IMR-90 (cell line): ENCODE measurements around the gene NKAIN4. TPM values are rescaled to one million over a fixed set of nuclear protein-coding genes. Genes with fewer than 3 reads are reported as not detected.

Experiments
- ATAC-seq: fragments of 200-7000 bp; cut with Tn5 transposase; 2 replicates; pipeline ENCODE4 v1.9.1; 2020; ENCODE audit warnings: low read depth, mild to moderate bottlenecking, moderate library complexity
- BruUV-seq: library from RNA; stranded (reverse); fragments of 400-500 nt; replicated peaks from 2 replicates; lab custom pipeline; 2021; lab: Mats Ljungman, UMichigan
- CTCF ChIA-PET: fragments of 300-600 bp; formaldehyde crosslinking; extraction: SDS; loops from one replicate; lab custom pipeline; 2021; ENCODE audit warnings: antibody characterized with exemption; lab: Yijun Ruan, JAX
- POLR2A ChIA-PET: fragments of 300-600 bp; sonication (Branson Sonifier 250); formaldehyde crosslinking; loops from one replicate; lab custom pipeline; 2022; ENCODE audit warnings: antibody characterized with exemption; ENCODE audit not compliant: unreplicated experiment; lab: Charles Lee
- DNase-seq: peaks from one replicate; pipeline ENCODE4 v3.0.0; 2013
- H2AFZ ChIP-seq: replicated peaks from 2 replicates; pipeline ENCODE3; 2013; ENCODE audit warnings: low read length, mild to moderate bottlenecking; ENCODE audit not compliant: poor library complexity
- H2AK5ac ChIP-seq: 2 replicates; pipeline ENCODE4 v1.6.1; 2013; ENCODE audit warnings: low read depth, low read length, inconsistent platforms
- H2AK9ac ChIP-seq: replicated peaks from 2 replicates; pipeline ENCODE3; 2013; ENCODE audit warnings: mild to moderate bottlenecking, low read depth, low read length, moderate library complexity; ENCODE audit not compliant: poor library complexity
- H2BK120ac ChIP-seq: 2 replicates; pipeline ENCODE4 v1.6.1; 2013; ENCODE audit warnings: low read depth, low read length, inconsistent platforms
- H2BK15ac ChIP-seq: 3 replicates; pipeline ENCODE4 v1.6.1; 2013; ENCODE audit warnings: low read depth, low read length, inconsistent platforms
- H2BK20ac ChIP-seq: 2 replicates; pipeline ENCODE4 v1.6.1; 2013; ENCODE audit warnings: low read depth, mild to moderate bottlenecking, inconsistent platforms, low read length, moderate library complexity
- H2BK5ac ChIP-seq: 2 replicates; pipeline ENCODE4 v1.6.1; 2013; ENCODE audit warnings: mild to moderate bottlenecking, low read depth, low read length, inconsistent platforms; ENCODE audit not compliant: poor library complexity, severe bottlenecking
- H3K14ac ChIP-seq: replicated peaks from 2 replicates; pipeline ENCODE4 v1.6.1; 2013; ENCODE audit warnings: low read depth, low read length, inconsistent platforms
- H3K18ac ChIP-seq: 2 replicates; pipeline ENCODE4 v1.6.1; 2013; ENCODE audit warnings: low read depth, low read length, control low read depth
- H3K23ac ChIP-seq: 2 replicates; pipeline ENCODE4 v1.6.1; 2013; ENCODE audit warnings: low read depth, low read length, inconsistent platforms
- H3K27ac ChIP-seq: 2 replicates; pipeline ENCODE4 v1.5.1; 2013; ENCODE audit warnings: mild to moderate bottlenecking, control low read depth, low read length; ENCODE audit not compliant: insufficient read depth
- H3K27me3 ChIP-seq: 2 replicates; pipeline ENCODE4 v1.6.1; 2013; ENCODE audit warnings: low read length; ENCODE audit not compliant: control insufficient read depth, insufficient read depth
- H3K36me3 ChIP-seq: 2 replicates; pipeline ENCODE4 v1.6.1; 2013; ENCODE audit warnings: low read length, mixed read lengths; ENCODE audit not compliant: control insufficient read depth, insufficient read depth
- H3K4ac ChIP-seq: 2 replicates; pipeline ENCODE4 v1.6.1; 2013; ENCODE audit warnings: low read depth, low read length, inconsistent platforms
- H3K4me1 ChIP-seq: 2 replicates; pipeline ENCODE4 v1.6.1; 2013; ENCODE audit warnings: low read length, mixed read lengths; ENCODE audit not compliant: control insufficient read depth, insufficient read depth
- H3K4me2 ChIP-seq: 2 replicates; pipeline ENCODE4 v1.6.1; 2013; ENCODE audit warnings: low read depth, mild to moderate bottlenecking, control low read depth, low read length, moderate library complexity
- H3K4me3 ChIP-seq: 2 replicates; pipeline ENCODE4 v1.5.1; 2013; ENCODE audit warnings: low read depth, mild to moderate bottlenecking, control low read depth, low read length, moderate library complexity; ENCODE audit not compliant: insufficient read depth
- H3K56ac ChIP-seq: 2 replicates; pipeline ENCODE4 v1.6.1; 2013; ENCODE audit warnings: low read length, inconsistent platforms; ENCODE audit not compliant: insufficient read depth; ENCODE audit errors: extremely low read depth
- H3K79me1 ChIP-seq, 2 experiments: 2 replicates each; pipeline ENCODE4 v1.6.1; 2013; ENCODE audit warnings: low read length in 2 of 2, inconsistent platforms in 1 of 2, low read depth in 1 of 2
- H3K9ac ChIP-seq: 2 replicates; pipeline ENCODE4 v1.6.1; 2013; ENCODE audit warnings: low read depth, low read length, control low read depth
- H3K9me1 ChIP-seq: 2 replicates; pipeline ENCODE4 v1.6.1; 2013; ENCODE audit warnings: low read length, inconsistent platforms; ENCODE audit not compliant: insufficient read depth
- H3K9me3 ChIP-seq: 2 replicates; pipeline ENCODE4 v1.6.1; 2013; ENCODE audit warnings: low read length; ENCODE audit not compliant: control insufficient read depth, insufficient read depth
- H4K20me1 ChIP-seq: 2 replicates; pipeline ENCODE4 v1.6.1; 2013; ENCODE audit warnings: low read length, inconsistent platforms; ENCODE audit not compliant: insufficient read depth
- H4K5ac ChIP-seq: 2 replicates; pipeline ENCODE4 v1.6.1; 2013; ENCODE audit warnings: mild to moderate bottlenecking, low read depth, low read length, control low read depth
- H4K8ac ChIP-seq, 2 experiments: 2 replicates each; pipeline ENCODE4 v1.6.1; 2013; ENCODE audit warnings: low read depth in 2 of 2, low read length in 2 of 2, control low read depth in 1 of 2, inconsistent platforms in 1 of 2
- H4K91ac ChIP-seq: 2 replicates; pipeline ENCODE4 v1.6.1; 2013; ENCODE audit warnings: low read depth, low read length, inconsistent platforms; ENCODE audit not compliant: insufficient read depth
- BHLHE40 ChIP-seq: fragments of 150-350 bp; IDR thresholded peaks from 2 replicates; pipeline ENCODE4 v1.6.1; 2016; ENCODE audit warnings: mild to moderate bottlenecking, low read depth, low read length
- CEBPB ChIP-seq: IDR thresholded peaks from 2 replicates; pipeline ENCODE4 v1.6.1; 2012; ENCODE audit warnings: low read depth, low read length, improper control_type of control experiment
- CHD1 ChIP-seq: IDR thresholded peaks from 2 replicates; pipeline ENCODE4 v1.6.1; 2012; ENCODE audit warnings: low read depth, low read length, improper control_type of control experiment
- ELK1 ChIP-seq: fragments of 150-350 bp; IDR thresholded peaks from 2 replicates; pipeline ENCODE4 v1.6.1; 2016; ENCODE audit warnings: low read depth, mild to moderate bottlenecking, low read length, moderate library complexity, borderline replicate concordance
- FOS ChIP-seq: fragments of 150-350 bp; IDR thresholded peaks from 2 replicates; pipeline ENCODE4 v1.6.1; 2016; ENCODE audit warnings: low read depth, low read length
- MAFK ChIP-seq: IDR thresholded peaks from 2 replicates; pipeline ENCODE4 v1.6.1; 2012; ENCODE audit warnings: low read depth, low read length, improper control_type of control experiment
- MAZ ChIP-seq: IDR thresholded peaks from 2 replicates; pipeline ENCODE4 v1.6.1; 2012; ENCODE audit warnings: low read depth, mild to moderate bottlenecking, low read length, improper control_type of control experiment, moderate library complexity, borderline replicate concordance
- MXI1 ChIP-seq: IDR thresholded peaks from 2 replicates; pipeline ENCODE4 v1.6.1; 2012; ENCODE audit warnings: low read depth, mild to moderate bottlenecking, low read length, moderate library complexity, borderline replicate concordance
- NFE2L2 ChIP-seq: fragments of 150-350 bp; IDR thresholded peaks from 2 replicates; pipeline ENCODE4 v1.6.1; 2016; ENCODE audit warnings: low read depth, mild to moderate bottlenecking, low read length
- POLR2A ChIP-seq: IDR thresholded peaks from 2 replicates; pipeline ENCODE4 v1.6.1; 2012; ENCODE audit warnings: mild to moderate bottlenecking, low read depth, low read length
- RAD21 ChIP-seq: IDR thresholded peaks from 2 replicates; pipeline ENCODE4 v1.6.1; 2012; ENCODE audit warnings: low read length, improper control_type of control experiment
- RCOR1 ChIP-seq: IDR thresholded peaks from 2 replicates; pipeline ENCODE4 v1.6.1; 2012; ENCODE audit warnings: mild to moderate bottlenecking, low read length, improper control_type of control experiment; ENCODE audit not compliant: insufficient replicate concordance
- RFX5 ChIP-seq: IDR thresholded peaks from 2 replicates; pipeline ENCODE4 v1.8.0; 2012; ENCODE audit warnings: low read depth, mild to moderate bottlenecking, low read length, moderate library complexity
- SMC3 ChIP-seq: fragments of 150-350 bp; IDR thresholded peaks from 2 replicates; pipeline ENCODE4 v1.6.1; 2016; ENCODE audit warnings: low read depth, mild to moderate bottlenecking, antibody characterized with exemption, low read length, moderate library complexity
- USF2 ChIP-seq: fragments of 150-350 bp; IDR thresholded peaks from 2 replicates; pipeline ENCODE4 v1.6.1; 2017; ENCODE audit warnings: mild to moderate bottlenecking, antibody characterized with exemption, low read length, low read depth
- WGBS, 2 experiments: methylation state at CpG; one replicate each; pipeline versions ENCODE4 v1.1.5 to v1.1.7; 2013; ENCODE audit warnings: missing lambda C conversion rate in 2 of 2; ENCODE audit not compliant: insufficient read length in 1 of 2; ENCODE audit errors: extremely low coverage in 2 of 2; 5-methylcytosine and 5-hydroxymethylcytosine counted together
- dilution Hi-C: fragments of 300-500 bp; cut with HindIII; formaldehyde crosslinking; loops from one replicate; pipeline ENCODE4 v1.14.3; 2018; ENCODE audit warnings: low sequenced_read_pairs; ENCODE audit not compliant: unreplicated experiment
- in situ Hi-C: fragments of 300-500 bp; cut with MboI; formaldehyde crosslinking; loops from 3 replicates; pipeline ENCODE4 v1.14.3; 2019; ENCODE audit warnings: low sequenced_read_pairs, inconsistent platforms, mixed read lengths
- intact Hi-C: fragments of 100-400 bp; cut with micrococcal nuclease; formaldehyde crosslinking; loops from 2 replicates; pipeline ENCODE4 v1.10.0; 2022
- polyA plus RNA-seq, 3 experiments: library from polyadenylated mRNA; depleted of rRNA; stranded (reverse); fragments of >200 nt; gene quantifications; 2 replicates each; pipeline ENCODE4 v1.2.3, GENCODE V29; 2012; ENCODE audit warnings: low replicate concordance in 1 of 3
- total RNA-seq: library from RNA; depleted of rRNA; stranded (reverse); fragments of >200 nt; gene quantifications from 2 replicates; pipeline ENCODE4 v1.2.3, GENCODE V29; 2012
- TF ChIP-seq, protein P1 (sequence below): conservative IDR thresholded peaks from 2 replicates; pipeline ENCODE4 v1.5.1; 2012; ENCODE audit warnings: mild to moderate bottlenecking, low read depth, low read length, improper control_type of control experiment

Gene NKAIN4
- total and polyA plus RNA-seq, 2 of the 4 experiments (the other 2 are of a cell fraction) = not detected

DNA sequence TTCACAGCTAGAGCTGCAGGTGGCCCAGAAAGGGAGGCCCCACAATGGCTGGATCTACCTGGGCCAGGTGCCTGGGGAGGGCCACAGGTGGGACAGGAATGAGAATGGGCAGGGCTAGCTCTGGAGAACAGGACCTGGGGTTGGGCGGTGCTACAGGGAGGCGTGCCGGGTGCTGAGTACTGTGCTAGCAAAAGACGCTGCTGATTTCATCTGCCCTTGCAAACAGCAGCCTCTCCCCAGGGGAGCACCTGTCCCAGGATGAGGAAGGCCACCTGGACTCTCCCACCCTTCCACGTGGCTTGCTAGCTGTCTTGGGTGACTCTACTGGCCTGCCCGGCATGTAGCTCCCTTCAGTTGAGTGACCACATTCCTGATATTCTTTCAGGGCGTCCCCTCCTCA is 31.7 kb downstream of the NKAIN4 start:
- Histone ChIP-seq H4K20me1 (peaks cover 15% of the 10 kb centered on the region; the same call in 1 of the 2 replicates), H3K23ac (no peak overlapping the region), H3K4ac (no peak overlapping the region), H3K9ac (no peak overlapping the region), H3K4me1 (peaks cover 10% of the 10 kb centered on the region), H2BK120ac (no peak overlapping the region), H2AK9ac (no peak overlapping the region), H4K8ac (no peak overlapping the region), H3K9me3 (no peaks in the 10 kb centered on the region), H3K18ac (no peak overlapping the region), H3K36me3 (no peaks in the 10 kb centered on the region), H3K4me2 (no peak overlapping the region), H2AFZ (no peak overlapping the region), H3K4me3 (no peak overlapping the region), H2BK15ac (no peak overlapping the region), H4K5ac (no peak overlapping the region), H2BK20ac (no peak overlapping the region), H3K27ac (no peak overlapping the region), H3K14ac (no peak overlapping the region), H2BK5ac (no peak overlapping the region), H3K27me3 (peaks cover 28% of the 10 kb centered on the region), H3K9me1 (no peaks in the 10 kb centered on the region), H4K91ac (no peak overlapping the region), H2AK5ac (no peak overlapping the region; the same call in 1 of the 2 replicates), H3K79me1 (no peaks in the 10 kb centered on the region), H3K56ac (no peak overlapping the region)
- in situ Hi-C loops (no loop called here), intact Hi-C loops (loop anchor here (5.0 kb wide), 1 partner anchor 160 kb away; no protein-coding TSS in a partner anchor), dilution Hi-C loops (no loop called here)
- ATAC-seq (no peak), DNase-seq (no peak)
- TF ChIP-seq, protein P1, sequence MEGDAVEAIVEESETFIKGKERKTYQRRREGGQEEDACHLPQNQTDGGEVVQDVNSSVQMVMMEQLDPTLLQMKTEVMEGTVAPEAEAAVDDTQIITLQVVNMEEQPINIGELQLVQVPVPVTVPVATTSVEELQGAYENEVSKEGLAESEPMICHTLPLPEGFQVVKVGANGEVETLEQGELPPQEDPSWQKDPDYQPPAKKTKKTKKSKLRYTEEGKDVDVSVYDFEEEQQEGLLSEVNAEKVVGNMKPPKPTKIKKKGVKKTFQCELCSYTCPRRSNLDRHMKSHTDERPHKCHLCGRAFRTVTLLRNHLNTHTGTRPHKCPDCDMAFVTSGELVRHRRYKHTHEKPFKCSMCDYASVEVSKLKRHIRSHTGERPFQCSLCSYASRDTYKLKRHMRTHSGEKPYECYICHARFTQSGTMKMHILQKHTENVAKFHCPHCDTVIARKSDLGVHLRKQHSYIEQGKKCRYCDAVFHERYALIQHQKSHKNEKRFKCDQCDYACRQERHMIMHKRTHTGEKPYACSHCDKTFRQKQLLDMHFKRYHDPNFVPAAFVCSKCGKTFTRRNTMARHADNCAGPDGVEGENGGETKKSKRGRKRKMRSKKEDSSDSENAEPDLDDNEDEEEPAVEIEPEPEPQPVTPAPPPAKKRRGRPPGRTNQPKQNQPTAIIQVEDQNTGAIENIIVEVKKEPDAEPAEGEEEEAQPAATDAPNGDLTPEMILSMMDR = no peak
- TF ChIP-seq RCOR1 (no peak), NFE2L2 (no peak), RFX5 (no peak), SMC3 (no peak), POLR2A (no peak), MAFK (no peak), USF2 (no peak), ELK1 (no peak), MXI1 (no peak), RAD21 (no peak), CHD1 (no peak), FOS (no peak), MAZ (no peak), BHLHE40 (no peak), CEBPB (no peak)
- CTCF ChIA-PET = interaction anchor here (1.5 to 2.1 kb wide), 2 partner anchors 8 to 13 kb away, joined by 3 to 10 read pairs; no protein-coding TSS in a partner anchor
- WGBS, 2 experiments = 63% methylated on average over 3 of the region's 7 CpGs; no CpG with 5 or more reads in 1 of the 2 experiments
- no TSS peak for BruUV-seq
- POLR2A ChIA-PET = no interaction called here
